ENCODE data around the gene BUB1.
"Not testable (repeated sequence)": the region's sequence is repeated elsewhere in the genome, so short reads cannot be mapped to it uniquely, and the experiment has no call there.

BUB1 gene

DNA sequence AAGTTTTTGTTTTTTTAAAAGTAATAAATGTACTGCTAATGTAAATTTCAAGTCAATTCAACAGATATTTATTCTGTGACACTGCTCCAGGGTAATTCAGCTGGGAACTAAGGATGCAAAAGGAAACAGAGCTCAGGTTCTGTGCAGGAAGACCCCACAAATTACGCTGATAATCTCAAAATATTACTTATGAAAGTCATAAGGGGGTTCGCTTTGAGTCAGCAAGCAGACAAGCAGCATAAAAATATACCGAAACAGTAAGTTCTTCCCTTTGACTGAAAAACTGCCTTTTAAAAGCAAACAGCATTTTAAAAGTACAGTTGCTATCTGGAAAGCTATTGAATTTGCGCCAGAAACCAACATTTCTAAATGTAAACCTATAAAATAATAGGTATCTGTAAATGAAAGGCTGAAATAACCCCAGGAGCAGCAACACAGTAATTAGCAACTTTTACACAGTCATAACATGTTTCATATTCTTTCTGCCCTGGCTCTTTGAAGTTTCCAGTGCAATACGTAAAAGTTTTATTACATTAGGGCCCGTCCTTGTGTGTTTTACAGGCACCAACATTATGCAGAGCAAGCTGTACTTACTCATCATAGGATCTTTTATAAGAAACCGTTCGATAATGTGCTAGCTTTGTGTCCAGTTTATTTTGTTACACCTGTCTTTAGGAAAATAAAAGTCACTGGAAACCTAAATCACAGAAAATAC lies 68.9 kb downstream of the BUB1 start:
- H3K9me3 Mint-ChIP-seq; H3K4me3 Mint-ChIP-seq; H3K36me3 Mint-ChIP-seq (ENCODE audit: low read depth); H3K4me1 Mint-ChIP-seq; H3K27ac Mint-ChIP-seq: not testable (repeated sequence)
- H3K27me3 Mint-ChIP-seq (ENCODE audit: low read depth): peaks cover 17% of the 10 kb centered on the region

DNA sequence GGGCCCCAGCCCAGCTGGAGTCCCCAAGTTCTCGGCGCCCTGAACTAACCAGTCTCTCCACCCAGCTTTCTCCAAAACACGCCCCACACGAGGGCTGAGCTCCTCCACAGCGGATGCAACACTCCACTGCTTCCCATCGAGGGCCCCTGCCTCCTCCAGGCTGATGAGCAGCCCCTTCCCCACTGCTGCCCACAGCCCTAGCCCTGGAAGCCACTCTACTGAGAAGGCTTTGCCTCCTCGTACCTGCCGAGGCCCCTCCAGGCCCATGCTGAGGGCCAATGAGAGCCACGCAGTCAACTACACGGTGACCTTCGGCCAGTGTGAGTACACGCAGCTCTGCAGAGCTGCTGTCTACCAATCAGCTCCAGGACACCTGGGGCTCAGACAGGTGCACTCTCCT lies 72.8 kb downstream of the BUB1 start:
- peaks cover 17% of the 10 kb centered on the region for H3K27me3 Mint-ChIP-seq (ENCODE audit: low read depth)

DNA sequence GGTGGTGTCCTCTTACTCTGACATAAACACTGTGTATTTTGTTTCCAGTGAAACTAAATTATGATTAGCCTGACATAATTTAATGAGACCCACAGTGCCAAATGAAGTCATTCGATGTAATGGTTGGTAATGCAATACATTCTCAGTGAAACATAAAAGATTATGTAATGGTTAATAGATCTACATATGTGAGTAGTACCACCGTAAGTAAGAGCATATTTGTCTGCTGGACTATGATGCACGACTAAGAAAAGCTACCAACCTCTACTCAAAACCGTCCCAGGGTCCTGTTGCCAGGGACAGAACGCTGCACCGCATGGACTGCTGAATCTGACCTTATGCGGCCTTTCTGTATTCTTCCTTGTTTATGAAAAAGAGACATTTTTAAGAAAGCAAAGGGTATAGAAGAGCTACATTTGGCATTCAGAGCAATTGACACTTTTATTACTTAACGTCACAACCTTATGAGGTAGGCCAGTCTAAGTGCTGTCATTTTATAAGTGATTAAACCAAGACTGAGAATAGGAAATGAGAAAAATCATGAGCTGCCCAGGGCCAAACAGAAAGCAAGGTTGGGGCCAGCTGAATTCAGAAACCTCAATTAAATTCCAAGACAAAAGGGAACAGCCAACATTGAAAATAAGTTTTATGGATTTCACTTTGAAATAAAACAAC lies 73.8 kb downstream of the BUB1 start:
- H3K4me3 Mint-ChIP-seq; H3K27ac Mint-ChIP-seq; H3K4me1 Mint-ChIP-seq; H3K9me3 Mint-ChIP-seq; H3K36me3 Mint-ChIP-seq (ENCODE audit: low read depth): not testable (repeated sequence)
- peaks cover 17% of the 10 kb centered on the region for H3K27me3 Mint-ChIP-seq (ENCODE audit: low read depth)

More for the DNA sequence above, 72.8 kb downstream of the BUB1 start:
- not testable (repeated sequence) for H3K4me1 Mint-ChIP-seq; H3K27ac Mint-ChIP-seq; H3K4me3 Mint-ChIP-seq; H3K36me3 Mint-ChIP-seq (ENCODE audit: low read depth); H3K9me3 Mint-ChIP-seq

DNA sequence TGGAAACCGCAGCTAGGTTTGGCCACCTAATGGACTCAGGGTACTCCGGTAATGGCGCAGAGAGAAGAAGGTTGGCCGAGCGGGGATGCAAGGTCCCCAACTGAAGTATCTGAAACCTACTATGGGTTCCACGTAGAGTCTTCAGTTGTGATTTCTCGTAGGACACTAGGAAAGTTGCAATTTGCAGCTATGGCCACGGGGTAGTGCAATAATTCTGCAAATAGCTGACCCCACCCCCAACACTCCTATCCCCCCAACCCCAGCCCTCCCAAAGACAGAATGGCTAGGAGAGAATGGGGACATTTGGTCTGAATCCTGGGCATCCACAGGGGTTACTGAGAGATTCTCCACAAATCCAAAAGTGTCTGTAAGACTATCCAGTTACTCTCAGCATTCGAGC lies 75.7 kb downstream of the BUB1 start:
- H3K27me3 Mint-ChIP-seq (ENCODE audit: low read depth): peaks cover 13% of the 10 kb centered on the region
- not testable (repeated sequence) for H3K36me3 Mint-ChIP-seq (ENCODE audit: low read depth); H3K27ac Mint-ChIP-seq; H3K9me3 Mint-ChIP-seq; H3K4me3 Mint-ChIP-seq; H3K4me1 Mint-ChIP-seq

DNA sequence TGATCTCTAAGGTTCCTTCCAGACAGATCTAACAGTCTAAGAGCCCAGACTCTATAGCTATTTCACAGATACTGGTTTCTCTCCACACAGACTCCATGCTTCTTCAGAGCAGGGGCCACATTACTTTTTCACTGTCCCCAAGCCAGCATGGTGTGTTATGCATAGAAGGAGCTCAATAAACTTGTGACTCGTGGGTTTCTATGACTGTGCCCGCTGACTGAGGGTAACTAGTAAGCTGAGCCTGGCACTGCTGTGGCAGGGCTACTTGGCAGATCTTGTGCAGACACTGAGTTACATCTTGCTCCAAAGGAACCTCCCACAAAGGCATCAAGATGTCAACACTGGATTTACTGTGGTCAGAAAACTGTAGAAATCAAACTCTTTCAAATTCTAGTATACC lies 85.9 kb downstream of the BUB1 start:
- H3K4me1 Mint-ChIP-seq; H3K27ac Mint-ChIP-seq; H3K36me3 Mint-ChIP-seq (ENCODE audit: low read depth); H3K27me3 Mint-ChIP-seq (ENCODE audit: low read depth); H3K9me3 Mint-ChIP-seq; H3K4me3 Mint-ChIP-seq: not testable (repeated sequence)

DNA sequence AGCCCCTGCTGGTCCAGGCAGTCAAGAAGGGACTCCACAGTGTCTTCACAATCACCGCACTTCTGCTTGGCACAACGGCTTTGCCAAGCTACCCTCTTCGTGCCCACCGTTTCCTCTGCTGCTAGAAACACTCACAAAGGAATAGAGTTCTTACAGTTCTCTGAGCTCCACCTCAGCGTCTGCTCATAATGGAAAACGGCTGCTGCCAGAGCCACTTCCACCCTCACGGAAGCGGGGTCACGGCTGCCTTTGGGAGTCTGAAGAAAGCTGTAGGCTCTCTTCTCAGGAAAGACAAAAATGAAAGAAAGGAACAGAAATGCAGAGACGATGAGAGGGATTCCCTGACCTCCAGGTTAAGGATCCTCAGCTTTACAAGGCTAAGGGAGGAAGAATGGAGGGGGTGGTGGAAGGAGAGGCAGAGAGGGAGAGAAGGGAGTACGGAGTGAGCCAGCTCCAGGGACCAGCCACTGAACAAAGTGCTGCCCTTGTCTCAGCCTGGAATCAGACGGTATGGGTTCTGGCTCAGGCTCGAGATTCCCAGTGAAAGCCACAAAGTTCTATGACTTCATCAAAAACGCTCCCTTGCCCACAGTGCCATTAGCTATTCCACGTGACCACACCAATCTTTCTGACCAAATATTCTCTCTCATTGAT lies 88.1 kb downstream of the BUB1 start:
- H3K4me3 Mint-ChIP-seq; H3K9me3 Mint-ChIP-seq; H3K27ac Mint-ChIP-seq; H3K36me3 Mint-ChIP-seq (ENCODE audit: low read depth); H3K27me3 Mint-ChIP-seq (ENCODE audit: low read depth); H3K4me1 Mint-ChIP-seq: not testable (repeated sequence)

DNA sequence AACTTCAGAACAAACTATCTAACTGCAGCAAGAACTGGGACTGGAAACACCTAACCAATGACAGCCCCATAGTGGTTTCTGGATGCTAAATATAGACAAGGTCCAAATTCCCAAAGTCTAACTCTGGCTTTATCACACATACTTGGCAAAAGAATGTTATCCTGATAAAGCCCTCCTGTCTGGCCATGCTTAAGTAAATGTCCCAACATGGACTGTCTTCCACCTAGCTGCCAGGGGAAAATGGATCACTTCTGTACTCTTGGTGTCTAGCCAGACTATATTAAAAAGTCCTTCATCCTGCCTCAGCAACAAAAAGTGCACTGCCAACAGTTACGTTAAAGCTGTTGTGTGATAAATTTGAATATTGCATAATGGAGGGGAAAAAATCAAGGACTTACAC lies 89.3 kb downstream of the BUB1 start:
- not testable (repeated sequence) for H3K4me1 Mint-ChIP-seq; H3K27me3 Mint-ChIP-seq (ENCODE audit: low read depth); H3K9me3 Mint-ChIP-seq

More for the DNA sequence above, 89.3 kb downstream of the BUB1 start:
- H3K27ac Mint-ChIP-seq; H3K36me3 Mint-ChIP-seq (ENCODE audit: low read depth); H3K4me3 Mint-ChIP-seq: not testable (repeated sequence)

Data from nephron (organoid).